Measurements from ENCODE around the gene ERO1B. TPM values are rescaled to one million over a fixed set of nuclear protein-coding genes. Genes with fewer than 3 reads are reported as not detected.

Gene ERO1B
- total RNA-seq, 4 donors from 2014 or later, result 29.8 to 60.1 (median 38.3) TPM

- Histone ChIP-seq H3K4me3 (replicated peaks in 1 of 3) (no peak overlapping the region), H3K36me3 (no peaks in the 10 kb centered on the region), H3K27me3 (no peaks in the 10 kb centered on the region), H3K9me3 (no peaks in the 10 kb centered on the region), H3K4me1 (no peaks in the 10 kb centered on the region), H3K27ac (no peak overlapping the region)
- no peak for DNase-seq
- 69 to 73% methylated on average over 6 of the region's 6 CpGs for WGBS, 2 donors
- no peak for TF ChIP-seq CTCF (IDR thresholded peaks at IDR 0.05)
- intact Hi-C loops (cut with DNase I), result no loop called here
Measured at GRCh38 chr1:236307435-236307834, 25.7 kb upstream of the ERO1B start.

GRCh38 chr1:236304682-236305081, 22.9 kb upstream of the ERO1B start:
- Histone ChIP-seq H3K4me1 (no peaks in the 10 kb centered on the region), H3K27me3 (no peaks in the 10 kb centered on the region), H3K9me3 (no peaks in the 10 kb centered on the region), H3K27ac (no peak overlapping the region), H3K36me3 (no peaks in the 10 kb centered on the region), H3K4me3 (replicated peaks in 1 of 3) (no peak overlapping the region)
- intact Hi-C loops (cut with DNase I), result no loop called here
- no peak for DNase-seq
- 90% methylated on average over 4 of the region's 4 CpGs for WGBS, 2 donors
- no peak for TF ChIP-seq CTCF (IDR thresholded peaks at IDR 0.05)

GRCh38 chr1:236303675-236304074, 21.9 kb upstream of the ERO1B start:
- intact Hi-C loops (cut with DNase I), result no loop called here
- DNase-seq, result no peak
- H3K4me3 ChIP-seq (replicated peaks in 1 of 3), result no peak overlapping the region
- TF ChIP-seq CTCF (IDR thresholded peaks at IDR 0.05) (no peak), POLR2A (IDR thresholded peaks at IDR 0.05) (no peak)
- H3K4me1 ChIP-seq, result no peaks in the 10 kb centered on the region
- WGBS, 2 donors, result 93 to 100% methylated on average over 4 of the region's 4 CpGs
- no peak overlapping the region for H3K27ac ChIP-seq
- no peaks in the 10 kb centered on the region for H3K9me3 ChIP-seq
- H3K27me3 ChIP-seq, result no peaks in the 10 kb centered on the region
- H3K36me3 ChIP-seq, result no peaks in the 10 kb centered on the region

GRCh38 chr1:236302941-236303340, 21.2 kb upstream of the ERO1B start:
- H3K4me1 ChIP-seq, result no peaks in the 10 kb centered on the region
- no peak overlapping the region for H3K27ac ChIP-seq
- TF ChIP-seq POLR2A (IDR thresholded peaks at IDR 0.05) (no peak), CTCF (IDR thresholded peaks at IDR 0.05) (no peak)
- no peak overlapping the region for H3K4me3 ChIP-seq (replicated peaks in 1 of 3)
- DNase-seq, result no peak
- no peaks in the 10 kb centered on the region for H3K9me3 ChIP-seq
- 50 to 95% methylated on average over 2 of the region's 2 CpGs for WGBS, 2 donors
- no peaks in the 10 kb centered on the region for H3K36me3 ChIP-seq
- H3K27me3 ChIP-seq, result no peaks in the 10 kb centered on the region
- intact Hi-C loops (cut with DNase I), result no loop called here

- DNase-seq, result peak; percentile 12 to 44
- Histone ChIP-seq H3K4me3 (replicated peaks in 1 of 3) (no peak overlapping the region), H3K27me3 (no peaks in the 10 kb centered on the region), H3K9me3 (no peaks in the 10 kb centered on the region), H3K36me3 (no peaks in the 10 kb centered on the region), H3K27ac (peak overlapping the region in 1 of 3 donors; percentile 63), H3K4me1 (no peaks in the 10 kb centered on the region)
- intact Hi-C loops (cut with DNase I), result no loop called here
- TF ChIP-seq POLR2A (IDR thresholded peaks at IDR 0.05), result no peak
- TF ChIP-seq CTCF (IDR thresholded peaks at IDR 0.05), result no peak
- 32 to 49% methylated on average over 2 of the region's 2 CpGs for WGBS, 2 donors
Measured at GRCh38 chr1:236301958-236302335, 20.2 kb upstream of the ERO1B start.

Measured in thyroid gland (tissue), 4 donors.